H1 (cell line): ENCODE measurements around the gene PRSS53. TPM values are rescaled to one million over a fixed set of nuclear protein-coding genes. Genes with fewer than 3 reads are reported as not detected.

Experiments used
- CTCF ChIA-PET: fragments of 300-600 bp; sonication (Branson Sonifier 250); formaldehyde crosslinking; loops from one replicate; lab custom pipeline; 2021; ENCODE audit not compliant: partially characterized antibody; lab: Charles Lee
- POLR2A ChIA-PET: fragments of 300-600 bp; sonication (Branson Sonifier 250); formaldehyde crosslinking; loops from one replicate; lab custom pipeline; 2021; ENCODE audit warnings: inconsistent platforms; ENCODE audit not compliant: partially characterized antibody; lab: Charles Lee
- DNase-seq, 2 experiments: peaks; one replicate each; pipeline versions ENCODE4 v3.0.0 to v3.0.0-alpha.2; 2010 to 2022; ENCODE audit warnings: low spot score in 2 of 2, low read depth in 1 of 2, mixed read lengths in 1 of 2
- FAIRE-seq: peaks from 2 replicates; lab custom pipeline; 2011; peaks lifted over from hg19 to GRCh38; lab: Jason Lieb, UNC
- H2AFZ ChIP-seq: 2 replicates; pipeline ENCODE4 v1.8.1; 2012; ENCODE audit warnings: low read length, inconsistent platforms
- H2AK5ac ChIP-seq: 2 replicates; pipeline ENCODE4 v1.6.1; 2013; ENCODE audit warnings: low read depth, low read length
- H2BK120ac ChIP-seq: replicated peaks from 2 replicates; pipeline ENCODE3; 2013; ENCODE audit warnings: low read depth, low read length, inconsistent platforms
- H2BK12ac ChIP-seq: 2 replicates; pipeline ENCODE4 v1.6.1; 2013; ENCODE audit warnings: low read depth, low read length
- H2BK15ac ChIP-seq: 2 replicates; pipeline ENCODE4 v1.6.1; 2013; ENCODE audit warnings: low read length
- H2BK20ac ChIP-seq: 2 replicates; pipeline ENCODE4 v1.6.1; 2013; ENCODE audit warnings: low read length
- H2BK5ac ChIP-seq: 2 replicates; pipeline ENCODE4 v1.6.1; 2013; ENCODE audit warnings: low read depth, low read length
- H3K14ac ChIP-seq: 2 replicates; pipeline ENCODE4 v1.6.1; 2013; ENCODE audit warnings: inconsistent platforms; ENCODE audit not compliant: insufficient read length
- H3K18ac ChIP-seq: 2 replicates; pipeline ENCODE4 v1.6.1; 2013; ENCODE audit warnings: low read length; ENCODE audit errors: extremely low read depth
- H3K23ac ChIP-seq: 2 replicates; pipeline ENCODE4 v1.6.1; 2013; ENCODE audit warnings: inconsistent platforms; ENCODE audit not compliant: insufficient read length
- H3K23me2 ChIP-seq: 2 replicates; pipeline ENCODE4 v1.6.1; 2013; ENCODE audit warnings: low read depth, low read length
- H3K27ac ChIP-seq: 2 replicates; pipeline ENCODE4 v1.6.1; 2011; ENCODE audit warnings: low read depth, low read length, inconsistent platforms
- H3K27me3 ChIP-seq, 4 experiments: replicated peaks in 1 of 4; 1 replicate in 1 of 4; 2 replicates in 3 of 4; pipeline versions ENCODE4 v1.6.1 to v1.8.1; 2011 to 2013; ENCODE audit warnings: low read length in 3 of 4, mild to moderate bottlenecking in 3 of 4, inconsistent platforms in 2 of 4, mixed read lengths in 2 of 4, moderate library complexity in 1 of 4; ENCODE audit not compliant: control insufficient read depth in 3 of 4, insufficient read depth in 3 of 4; ENCODE audit errors: extremely low read depth in 1 of 4
- H3K36me3 ChIP-seq, 4 experiments: 2 replicates each; pipeline versions ENCODE4 v1.6.1 to v1.8.1; 2011 to 2013; ENCODE audit warnings: mild to moderate bottlenecking in 4 of 4, low read length in 3 of 4, moderate library complexity in 2 of 4, control low read depth in 1 of 4, inconsistent platforms in 1 of 4; ENCODE audit not compliant: insufficient read depth in 4 of 4, control insufficient read depth in 2 of 4
- H3K4ac ChIP-seq: replicated peaks from 2 replicates; pipeline ENCODE3; 2013; ENCODE audit warnings: low read length, low read depth, mixed read lengths, inconsistent platforms; ENCODE audit not compliant: insufficient read length
- H3K4me1 ChIP-seq, 4 experiments: replicated peaks in 1 of 4; 1 replicate in 1 of 4; 2 replicates in 3 of 4; pipeline versions ENCODE4 v1.6.1 to v1.8.1; 2011 to 2013; ENCODE audit warnings: low read length in 3 of 4, inconsistent platforms in 2 of 4, mixed read lengths in 1 of 4; ENCODE audit not compliant: insufficient read depth in 4 of 4, control insufficient read depth in 3 of 4
- H3K4me2 ChIP-seq, 2 experiments: 2 replicates each; pipeline versions ENCODE4 v1.6.1 to v1.8.1; 2011 to 2013; ENCODE audit warnings: low read depth in 2 of 2, low read length in 2 of 2, control low read depth in 1 of 2, inconsistent platforms in 1 of 2, mild to moderate bottlenecking in 1 of 2; ENCODE audit not compliant: insufficient read depth in 1 of 2
- H3K4me3 ChIP-seq, 4 experiments: fragments of 200-600, 300-600 bp in 1 of 4; sonication (generic), shearing (Covaris generic), sonication (Bioruptor Twin) in 1 of 4; 2 replicates each; pipeline versions ENCODE4 v1.5.1 to v1.8.1; 2011 to 2016; ENCODE audit warnings: low read length in 4 of 4, low read depth in 3 of 4, control low read depth in 2 of 4, inconsistent platforms in 2 of 4, mild to moderate bottlenecking in 2 of 4, mixed read lengths in 1 of 4, moderate library complexity in 1 of 4; ENCODE audit not compliant: insufficient read depth in 2 of 4; ENCODE audit errors: extremely low read depth in 1 of 4
- H3K56ac ChIP-seq: replicated peaks from 2 replicates; pipeline ENCODE3; 2013; ENCODE audit warnings: low read depth, mild to moderate bottlenecking, mixed read lengths, low read length, inconsistent platforms; ENCODE audit not compliant: insufficient read length
- H3K79me1 ChIP-seq: 2 replicates; pipeline ENCODE4 v1.6.1; 2013; ENCODE audit warnings: low read depth, low read length, control low read depth
- H3K79me2 ChIP-seq, 2 experiments: 2 replicates each; pipeline versions ENCODE4 v1.6.1 to v1.8.1; 2012 to 2013; ENCODE audit warnings: low read length in 2 of 2, mild to moderate bottlenecking in 2 of 2, inconsistent platforms in 1 of 2; ENCODE audit not compliant: insufficient read depth in 2 of 2, control insufficient read depth in 1 of 2
- H3K9ac ChIP-seq, 4 experiments: replicated peaks in 1 of 4; 1 replicate in 1 of 4; 2 replicates in 3 of 4; pipeline versions ENCODE4 v1.6.1 to v1.8.1; 2011 to 2013; ENCODE audit warnings: low read depth in 3 of 4, low read length in 3 of 4, control low read depth in 2 of 4, mild to moderate bottlenecking in 2 of 4, moderate library complexity in 2 of 4, inconsistent platforms in 1 of 4; ENCODE audit errors: extremely low read depth in 1 of 4
- H3K9me3 ChIP-seq, 2 experiments: 2 replicates each; pipeline versions ENCODE4 v1.6.1 to v1.8.1; 2012 to 2013; ENCODE audit warnings: mild to moderate bottlenecking in 2 of 2, moderate library complexity in 2 of 2, control low read depth in 1 of 2, inconsistent platforms in 1 of 2, low read depth in 1 of 2, low read length in 1 of 2, mixed read lengths in 1 of 2; ENCODE audit not compliant: insufficient read depth in 2 of 2
- H4K20me1 ChIP-seq, 2 experiments: replicated peaks in 1 of 2; 2 replicates each; pipeline versions ENCODE3 to v1.8.1; 2011 to 2013; ENCODE audit warnings: inconsistent platforms in 2 of 2, low read length in 2 of 2, mild to moderate bottlenecking in 1 of 2; ENCODE audit not compliant: insufficient read depth in 2 of 2, control insufficient read depth in 1 of 2
- H4K5ac ChIP-seq: 2 replicates; pipeline ENCODE4 v1.6.1; 2013; ENCODE audit warnings: low read length, low read depth, mixed read lengths, inconsistent platforms; ENCODE audit not compliant: insufficient read length
- H4K8ac ChIP-seq: 2 replicates; pipeline ENCODE4 v1.8.0; 2013; ENCODE audit warnings: mild to moderate bottlenecking, moderate library complexity, low read length, inconsistent platforms; ENCODE audit not compliant: insufficient read depth; ENCODE audit errors: extremely low read depth
- H4K91ac ChIP-seq: replicated peaks from 2 replicates; pipeline ENCODE3; 2013; ENCODE audit warnings: low read length, mixed read lengths, inconsistent platforms; ENCODE audit not compliant: insufficient read length
- BRCA1 ChIP-seq: IDR thresholded peaks from 2 replicates; pipeline ENCODE4 v1.6.1; 2012; ENCODE audit warnings: low read depth, low read length, improper control_type of control experiment
- E2F6 ChIP-seq: IDR thresholded peaks from 2 replicates; pipeline ENCODE4 v1.6.1; 2012; ENCODE audit warnings: inconsistent platforms
- RBBP5 ChIP-seq: IDR thresholded peaks from 2 replicates; pipeline ENCODE4 v1.7.1; 2012; ENCODE audit warnings: low read depth, mild to moderate bottlenecking, inconsistent platforms, low read length, moderate library complexity, borderline replicate concordance
- TAF1 ChIP-seq: IDR thresholded peaks from 2 replicates; pipeline ENCODE4 v1.6.1; 2011; ENCODE audit warnings: mild to moderate bottlenecking, low read depth, low read length
- ZNF274 ChIP-seq: IDR thresholded peaks from 2 replicates; pipeline ENCODE4 v1.7.0; 2012; ENCODE audit warnings: low read length, borderline replicate concordance; ENCODE audit errors: extremely low read depth
- WGBS, 2 experiments: shearing (Covaris generic) in 1 of 2; methylation state at CpG; one replicate each; pipeline versions ENCODE4 v1.1.6 to v1.1.7; 2013 to 2015; ENCODE audit warnings: low lambda C conversion rate in 2 of 2, mixed read lengths in 2 of 2, inconsistent platforms in 1 of 2, low coverage in 1 of 2, missing lambda C conversion rate in 1 of 2; ENCODE audit not compliant: insufficient replicate concordance in 2 of 2, insufficient coverage in 1 of 2, insufficient read length in 1 of 2; ENCODE audit errors: extremely low coverage in 1 of 2, missing lambda C conversion rate in 1 of 2; 5-methylcytosine and 5-hydroxymethylcytosine counted together
- polyA plus RNA-seq, 7 experiments: library from polyadenylated mRNA; depleted of rRNA in 3 of 7; stranded (reverse) in 5 of 7; unstranded in 2 of 7; fragments of >200 nt in 5 of 7; fragments of 200-250 nt in 2 of 7; gene quantifications; 1 replicate in 5 of 7; 2 replicates in 1 of 7; 4 replicates in 1 of 7; pipeline versions ENCODE4 v1.2.1 to v1.2.3, GENCODE V29; 2011 to 2013; ENCODE audit warnings: missing spikeins in 2 of 7, mixed read lengths in 2 of 7
- total RNA-seq: library from RNA; stranded (reverse); fragmentation: NEBNext Ultra II Directional; extraction: Animal tissue kit (Norgen Biotek cat#: 25700); gene quantifications from 2 replicates; pipeline ENCODE4 v1.2.1, GENCODE V29; 2021

PRSS53 gene
- total and polyA plus RNA-seq, 2 of the 8 experiments (the other 6 are each of a cell fraction or from before 2014, with no cell fraction given) = 1.7 to 2.6 TPM

- no peak overlapping the region; the same call in 1 of the 2 replicates for H2AK5ac ChIP-seq
- H2BK20ac ChIP-seq = no peak overlapping the region
- FAIRE-seq = no peak
- no peaks in the 10 kb centered on the region for H3K79me2 ChIP-seq
- no peak overlapping the region for H4K5ac ChIP-seq
- no peak overlapping the region for H2AFZ ChIP-seq
- H3K36me3 ChIP-seq = peaks cover 2 to 15% (median 12%) of the 10 kb centered on the region in 4 experiments; a peak in 5 of 8 replicates
- no peak overlapping the region for H3K14ac ChIP-seq
- H3K4me3 ChIP-seq = peak overlapping the region in 1 of 4 experiments; percentile 87; a peak in 2 of 8 replicates
- WGBS, 2 experiments = 88% methylated on average over 6 of the region's 6 CpGs; no CpG with 5 or more reads in 1 of the 2 experiments
- H3K9me3 ChIP-seq = no peaks in the 10 kb centered on the region
- no peak overlapping the region for H3K27ac ChIP-seq
- H3K4me2 ChIP-seq = peak overlapping the region; percentile 60 to 77; a peak in 2 of 4 replicates
- H3K27me3 ChIP-seq = no peaks in the 10 kb centered on the region
- ChIA-PET POLR2A (interaction anchor here (1.1 to 29.9 kb wide), 3 partner anchors 10 to 79 kb away, joined by 3 to 713 read pairs (median 14); partner anchors contain the start of genes KAT8, PRSS36 and PRSS8), CTCF (interaction anchor here (0.9 to 3.1 kb wide), 4 partner anchors 13 to 39 kb away, joined by 3 to 8 read pairs (median 3); no protein-coding TSS in a partner anchor)
- H4K20me1 ChIP-seq = no peaks in the 10 kb centered on the region
- no peak overlapping the region for H3K56ac ChIP-seq
- no peak overlapping the region for H4K91ac ChIP-seq
- no peaks in the 10 kb centered on the region; the same call in 1 of the 2 replicates for H3K79me1 ChIP-seq
- peaks cover 0 to 5% (median 2%) of the 10 kb centered on the region in 4 experiments; a peak in 1 of 7 replicates for H3K4me1 ChIP-seq
- no peak overlapping the region for H2BK5ac ChIP-seq
- no peak overlapping the region for H2BK120ac ChIP-seq
- no peak overlapping the region for H3K4ac ChIP-seq
- no peak overlapping the region for H3K18ac ChIP-seq
- no peak for DNase-seq
- H3K9ac ChIP-seq = no peak overlapping the region
- no peak overlapping the region; the same call in 1 of the 2 replicates for H2BK15ac ChIP-seq
- H3K23me2 ChIP-seq = peaks cover 8% of the 10 kb centered on the region
- no peak overlapping the region for H3K23ac ChIP-seq
- H4K8ac ChIP-seq = no peak overlapping the region
- H2BK12ac ChIP-seq = no peak overlapping the region; the same call in 1 of the 2 replicates
- TF ChIP-seq ZNF274 (no peak), TAF1 (no peak), RBBP5 (no peak), BRCA1 (no peak), E2F6 (no peak)
These were observed 18.7 kb upstream of the PRSS53 start for GRCh38 chr16:31107465-31107867.
